ENCODE data around the gene CAPNS1.
A peak's percentile ranks its signal among the peaks of the same experiment; 100 is the strongest.
"Not testable (repeated sequence)": the region's sequence is repeated elsewhere in the genome, so short reads cannot be mapped to it uniquely, and the experiment has no call there.

The CAPNS1 gene

GRCh38 chr19:36151144-36152018 is 11.5 kb downstream of the CAPNS1 start:
- no peak for DNase-seq (ENCODE audit: low spot score)

- no peak for DNase-seq (ENCODE audit: low spot score)
Observed at GRCh38 chr19:36152019-36152351, 12.1 kb downstream of the CAPNS1 start.

GRCh38 chr19:36152352-36153091 is 12.7 kb downstream of the CAPNS1 start, which contains the start of gene COX7A1:
Gene COX7A1, minus strand, starts transcription at chr19:36152447. Its CDS starts 40 bp downstream, at chr19:36152407.
- DNase-seq (ENCODE audit: low spot score) = no peak

- DNase-seq (ENCODE audit: low spot score) = no peak
Observed at GRCh38 chr19:36153126-36153525, 13.3 kb downstream of the CAPNS1 start.

- no peak for DNase-seq (ENCODE audit: low spot score)
Observed at GRCh38 chr19:36160821-36161596, 21.1 kb downstream of the CAPNS1 start.

- no peak for DNase-seq (ENCODE audit: low spot score)
Observed at GRCh38 chr19:36163813-36164212, 23.9 kb downstream of the CAPNS1 start.

GRCh38 chr19:36169084-36169760 is 29.4 kb downstream of the CAPNS1 start:
- DNase-seq (ENCODE audit: low spot score) = no peak

- no peak for DNase-seq (ENCODE audit: low spot score)
Observed at GRCh38 chr19:36172852-36173251, 33.0 kb downstream of the CAPNS1 start.

GRCh38 chr19:36173846-36174245 is 34.0 kb downstream of the CAPNS1 start:
- DNase-seq (ENCODE audit: low spot score) = not testable (repeated sequence)

GRCh38 chr19:36179077-36179476 is 39.2 kb downstream of the CAPNS1 start:
- not testable (repeated sequence) for DNase-seq (ENCODE audit: low spot score)

GRCh38 chr19:36182612-36183244 is 42.9 kb downstream of the CAPNS1 start:
- peak; percentile 64 for DNase-seq (ENCODE audit: low spot score)

- DNase-seq (ENCODE audit: low spot score) = no peak
Observed at GRCh38 chr19:36183245-36183628, 43.4 kb downstream of the CAPNS1 start.

- not testable (repeated sequence) for DNase-seq (ENCODE audit: low spot score)
Observed at GRCh38 chr19:36186722-36187121, 46.9 kb downstream of the CAPNS1 start.

GRCh38 chr19:36196249-36196648 is 56.4 kb downstream of the CAPNS1 start:
- no peak for DNase-seq (ENCODE audit: low spot score)

GRCh38 chr19:36198119-36198518 is 58.3 kb downstream of the CAPNS1 start:
- DNase-seq (ENCODE audit: low spot score) = no peak
